Heart left ventricle (tissue), 16 donors: ENCODE measurements around the gene PHKG2. TPM values are rescaled to one million over a fixed set of nuclear protein-coding genes. Genes with fewer than 3 reads are reported as not detected.

Experiments used
- ATAC-seq, 4 donors: fragments of 200-7000 bp; cut with Tn5 transposase; one replicate each; pipeline ENCODE4 v1.9.1; 2020 to 2022; ENCODE audit warnings: moderate library complexity in 4 of 4, mild to moderate bottlenecking in 3 of 4, moderate number of reproducible peaks in 1 of 4
- DNase-seq, 5 donors: peaks; one replicate each; pipeline ENCODE4 v3.0.0-alpha.2; 2020
- H3K27ac ChIP-seq, 12 donors: fragments of 200-600 bp; sonication (generic) in 4 of 12; one replicate each; pipeline versions ENCODE4 v1.5.0 to v1.8.0; 2016 to 2022; ENCODE audit warnings: mild to moderate bottlenecking in 2 of 12
- H3K27me3 ChIP-seq, 9 donors: fragments of 200-600 bp; sonication (generic) in 2 of 9; one replicate each; pipeline versions ENCODE4 v1.5.1 to v1.8.0; 2016 to 2022; ENCODE audit warnings: mild to moderate bottlenecking in 3 of 9
- H3K36me3 ChIP-seq, 9 donors: fragments of 200-600 bp; sonication (generic) in 2 of 9; one replicate each; pipeline versions ENCODE4 v1.5.0 to v1.8.0; 2018 to 2022; ENCODE audit warnings: mild to moderate bottlenecking in 2 of 9
- H3K4me1 ChIP-seq, 12 donors: fragments of 200-600 bp; sonication (generic) in 4 of 12; one replicate each; pipeline versions ENCODE4 v1.5.0 to v1.8.0; 2016 to 2022; ENCODE audit warnings: mild to moderate bottlenecking in 3 of 12
- H3K4me3 ChIP-seq, 12 donors: fragments of 200-600 bp; sonication (generic) in 4 of 12; one replicate each; pipeline versions ENCODE4 v1.5.0 to v1.8.0; 2017 to 2022; ENCODE audit warnings: mild to moderate bottlenecking in 9 of 12, moderate library complexity in 4 of 12
- H3K9me3 ChIP-seq, 12 donors: fragments of 200-600 bp; sonication (generic) in 4 of 12; one replicate each; pipeline versions ENCODE4 v1.5.0 to v1.8.0; 2016 to 2022; ENCODE audit warnings: mild to moderate bottlenecking in 1 of 12
- POLR2A ChIP-seq, 2 donors: fragments of 450-650 bp; IDR thresholded peaks; one replicate each; pipeline ENCODE4 v1.6.1; 2017; ENCODE audit warnings: antibody characterized with exemption in 2 of 2, mild to moderate bottlenecking in 2 of 2, moderate library complexity in 2 of 2
- WGBS, 4 donors: extraction: QIAGEN DNeasy Blood & Tissue Kit in 2 of 4; methylation state at CpG; one replicate each; pipeline versions ENCODE4 v1.1.5 to v1.1.7; 2013 to 2018; 5-methylcytosine and 5-hydroxymethylcytosine counted together
- intact Hi-C, 10 donors: fragments of 100-400 bp; cut with DNase I; formaldehyde crosslinking; loops; one replicate each; pipeline versions ENCODE4 v1.11.1 to v1.14.2; 2022
- polyA plus RNA-seq, 2 donors: library from polyadenylated mRNA; stranded (reverse); fragments of 200-250 nt; gene quantifications; one replicate each; pipeline ENCODE4 v1.2.3, GENCODE V29; 2013
- total RNA-seq, 9 donors: library from RNA; depleted of rRNA in 2 of 9; stranded (reverse); fragments of >200 nt in 2 of 9; fragmentation: NEBNext Ultra II Directional in 3 of 9; extraction: Animal tissue kit (Norgen Biotek cat#: 25700) in 3 of 9; gene quantifications; one replicate each; pipeline versions ENCODE4 v1.1.0 to v1.2.4, GENCODE V29; 2016 to 2023
- TF ChIP-seq, protein P1 (sequence below), 12 donors: fragments of 200-600 bp; sonication (generic) in 4 of 12; IDR thresholded peaks; one replicate each; pipeline versions ENCODE4 v1.5.0 to v1.8.0; 2018 to 2022; ENCODE audit warnings: antibody characterized with exemption in 12 of 12, mild to moderate bottlenecking in 5 of 12
- donor health status: ischemic (EF 13 %, LVEDD 7.1; RV severe dilation, severe dysfunction).
- donor health status: healthy with polysubstance abuse.
- donor health status: DM: no; HTN: yes; CAD: no.
- donor health status: DM: no; HTN: no; CAD: no.
- donor health status: ischemic (EF 25% LVEDD 6.9; RV normal size, moderate dysfunction).
- donor health status: ischemic (EF 25% LVEDD 5.7; RV mildly dilated, moderate dysfunction).
- donor health status: healthy.
- donor health status: DM: yes; HTN: yes; CAD: no.
- donor health status: ischemic (EF 35%, LVEDD 5.7; RV mildly dilated, moderate dysfunction).
- donor health status: nonischemic (EF 11% LVEDD 7.7; RV severe dilation, severe dysfunction).
- donor health status: DM: yes; HTN: yes; CAD: no.
- donor health status: PGD.
- donor health status: ischemic (EF 29% LVEDD 5.4; RV normal size, mild dysfunction).
- donor health status: nonischemic (EF 23%, LVEDD 6.1; RV moderate dilation, normal function).

PHKG2 gene
- total and polyA plus RNA-seq, 11 donors: 13.5 to 37.7 (median 18.3) TPM

DNA sequence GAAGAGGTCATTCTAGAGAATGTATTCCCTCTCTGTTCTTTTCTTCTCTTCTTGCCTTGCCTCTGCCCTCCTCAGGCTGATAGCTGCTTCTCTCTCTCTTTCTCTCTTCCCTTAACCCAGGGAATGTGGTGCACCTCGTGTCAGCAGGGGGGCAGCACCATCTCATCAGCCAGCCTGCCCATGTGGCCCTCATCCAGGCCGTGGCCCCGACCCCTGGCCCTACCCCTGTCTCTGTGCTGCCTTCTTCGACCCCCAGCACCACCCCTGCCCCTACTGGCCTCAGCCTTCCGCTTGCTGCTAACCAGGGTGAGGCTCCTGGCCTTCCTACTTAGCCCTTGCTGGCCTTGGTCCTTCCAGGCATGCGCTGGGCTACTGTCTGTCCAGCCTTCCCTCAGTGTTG lies 25.8 kb upstream of the PHKG2 start:
- Histone ChIP-seq H3K27me3 (no peaks in the 10 kb centered on the region), H3K4me3 (no peak overlapping the region), H3K4me1 (peaks cover 0 to 19% (median 0%) of the 10 kb centered on the region in 12 donors), H3K27ac (no peak overlapping the region), H3K36me3 (peaks cover 4 to 100% (median 97%) of the 10 kb centered on the region in 9 donors), H3K9me3 (no peaks in the 10 kb centered on the region)
- intact Hi-C loops: no loop called here
- no peak for DNase-seq
- WGBS, 4 donors: 67 to 74% (median 71%) methylated on average over 6 of the region's 6 CpGs
- ATAC-seq: peak in 1 of 4 donors; percentile 8
- TF ChIP-seq POLR2A (IDR thresholded peaks at IDR 0.05): no peak
- TF ChIP-seq, protein P1, sequence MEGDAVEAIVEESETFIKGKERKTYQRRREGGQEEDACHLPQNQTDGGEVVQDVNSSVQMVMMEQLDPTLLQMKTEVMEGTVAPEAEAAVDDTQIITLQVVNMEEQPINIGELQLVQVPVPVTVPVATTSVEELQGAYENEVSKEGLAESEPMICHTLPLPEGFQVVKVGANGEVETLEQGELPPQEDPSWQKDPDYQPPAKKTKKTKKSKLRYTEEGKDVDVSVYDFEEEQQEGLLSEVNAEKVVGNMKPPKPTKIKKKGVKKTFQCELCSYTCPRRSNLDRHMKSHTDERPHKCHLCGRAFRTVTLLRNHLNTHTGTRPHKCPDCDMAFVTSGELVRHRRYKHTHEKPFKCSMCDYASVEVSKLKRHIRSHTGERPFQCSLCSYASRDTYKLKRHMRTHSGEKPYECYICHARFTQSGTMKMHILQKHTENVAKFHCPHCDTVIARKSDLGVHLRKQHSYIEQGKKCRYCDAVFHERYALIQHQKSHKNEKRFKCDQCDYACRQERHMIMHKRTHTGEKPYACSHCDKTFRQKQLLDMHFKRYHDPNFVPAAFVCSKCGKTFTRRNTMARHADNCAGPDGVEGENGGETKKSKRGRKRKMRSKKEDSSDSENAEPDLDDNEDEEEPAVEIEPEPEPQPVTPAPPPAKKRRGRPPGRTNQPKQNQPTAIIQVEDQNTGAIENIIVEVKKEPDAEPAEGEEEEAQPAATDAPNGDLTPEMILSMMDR (IDR thresholded peaks at IDR 0.05): peak in 3 of 12 donors; percentile 7 to 21 (median 17)

GRCh38 chr16:30722916-30723315 lies 25.3 kb upstream of the PHKG2 start:
- Histone ChIP-seq H3K4me1 (peaks cover 0 to 22% (median 0%) of the 10 kb centered on the region in 12 donors), H3K4me3 (no peak overlapping the region), H3K27ac (no peak overlapping the region), H3K9me3 (no peaks in the 10 kb centered on the region), H3K27me3 (no peaks in the 10 kb centered on the region), H3K36me3 (peaks cover 4 to 100% (median 97%) of the 10 kb centered on the region in 9 donors)
- TF ChIP-seq POLR2A (IDR thresholded peaks at IDR 0.05): no peak
- TF ChIP-seq, protein P1 (IDR thresholded peaks at IDR 0.05): no peak
- intact Hi-C loops: no loop called here
- whole genome bisulfite sequencing, 4 donors: 83 to 94% (median 89%) methylated on average over 10 of the region's 10 CpGs
- no peak for DNase-seq
- ATAC-seq: no peak

- ATAC-seq: peak in 2 of 4 donors; percentile 4 to 6
- TF ChIP-seq POLR2A (IDR thresholded peaks at IDR 0.05): no peak
- TF ChIP-seq, protein P1 (IDR thresholded peaks at IDR 0.05): no peak
- intact Hi-C loops: loop anchor here in 1 of 10 donors (2.0 kb wide), 1 partner anchor 19 kb away; no protein-coding TSS in a partner anchor
- Histone ChIP-seq H3K4me1 (peaks cover 0 to 32% (median 0%) of the 10 kb centered on the region in 12 donors), H3K27me3 (no peaks in the 10 kb centered on the region), H3K36me3 (peaks cover 2 to 100% (median 89%) of the 10 kb centered on the region in 9 donors), H3K27ac (peak overlapping the region in 2 of 12 donors; percentile 9 to 11), H3K4me3 (no peak overlapping the region), H3K9me3 (no peaks in the 10 kb centered on the region)
- WGBS, 4 donors: 85 to 89% (median 88%) methylated on average over 12 of the region's 12 CpGs
- DNase-seq: no peak
Observed at GRCh38 chr16:30723725-30724355, 24.4 kb upstream of the PHKG2 start.

GRCh38 chr16:30724641-30725417 lies 23.4 kb upstream of the PHKG2 start:
- H3K4me1 ChIP-seq: peaks cover 0 to 40% (median 0%) of the 10 kb centered on the region in 12 donors
- H3K4me3 ChIP-seq: no peak overlapping the region
- H3K9me3 ChIP-seq: no peaks in the 10 kb centered on the region
- TF ChIP-seq, protein P1 (IDR thresholded peaks at IDR 0.05): no peak
- no peak for TF ChIP-seq POLR2A (IDR thresholded peaks at IDR 0.05)
- peaks cover 2 to 100% (median 89%) of the 10 kb centered on the region in 9 donors for H3K36me3 ChIP-seq
- no peaks in the 10 kb centered on the region for H3K27me3 ChIP-seq
- intact Hi-C loops: loop anchor here in 1 of 10 donors (2.0 kb wide), 1 partner anchor 20 kb away; no protein-coding TSS in a partner anchor
- peak overlapping the region in 7 of 12 donors; percentile 11 to 80 (median 29) for H3K27ac ChIP-seq
- 73 to 76% (median 74%) methylated on average over 23 of the region's 23 CpGs for WGBS, 4 donors
- DNase-seq (peak in 4 of 5 donors; percentile 43 to 72 (median 60)), ATAC-seq (peak; percentile 63 to 81 (median 70))
